Activated naive CD8-positive, alpha-beta T cell treated with anti-CD3 and anti-CD28 coated beads, Interleukin-2, amount 50 U/mL, for 24 hours (primary cell): Measurements from ENCODE around the gene EPC1.
A peak's percentile ranks its signal among the peaks of the same experiment; 100 is the strongest.

Experiments
- ATAC-seq: fragments of 150-1000 bp; cut with Tn5 transposase; one replicate; pipeline ENCODE4 v1.10.0; 2021
- DNase-seq: peaks from one replicate; pipeline ENCODE4 v3.0.0; 2021
- H3K27ac Mint-ChIP-seq: one replicate; pipeline ENCODE4 v1.8.0; 2021; ENCODE audit warnings: mild to moderate bottlenecking, mixed read lengths
- H3K27me3 Mint-ChIP-seq: one replicate; pipeline ENCODE4 v1.8.0; 2021; ENCODE audit warnings: mixed read lengths
- H3K36me3 Mint-ChIP-seq: one replicate; pipeline ENCODE4 v1.8.0; 2021; ENCODE audit warnings: low read depth, mixed read lengths
- H3K4me1 Mint-ChIP-seq: one replicate; pipeline ENCODE4 v1.8.0; 2021; ENCODE audit warnings: mixed read lengths
- H3K4me3 Mint-ChIP-seq: one replicate; pipeline ENCODE4 v1.8.0; 2021; ENCODE audit warnings: mild to moderate bottlenecking, moderate library complexity, mixed read lengths
- H3K9me3 Mint-ChIP-seq: one replicate; pipeline ENCODE4 v1.8.0; 2021; ENCODE audit warnings: mixed read lengths

The EPC1 gene

GRCh38 chr10:32308027-32308603, 38.8 kb downstream of the EPC1 start:
- no peak for DNase-seq

GRCh38 chr10:32307609-32308008, 39.3 kb downstream of the EPC1 start:
- H3K4me3 Mint-ChIP-seq: no peak overlapping the region
- H3K27me3 Mint-ChIP-seq: no peaks in the 10 kb centered on the region
- ATAC-seq: no peak
- peaks cover 30% of the 10 kb centered on the region for H3K36me3 Mint-ChIP-seq
- H3K4me1 Mint-ChIP-seq: peaks cover 54% of the 10 kb centered on the region
- no peaks in the 10 kb centered on the region for H3K9me3 Mint-ChIP-seq
- DNase-seq: no peak
- H3K27ac Mint-ChIP-seq: peak overlapping the region; percentile 68

More at GRCh38 chr10:32308027-32308603, 38.8 kb downstream of the EPC1 start:
- Mint-ChIP-seq H3K27me3 (no peaks in the 10 kb centered on the region), H3K36me3 (peaks cover 25% of the 10 kb centered on the region), H3K9me3 (no peaks in the 10 kb centered on the region), H3K27ac (peak overlapping the region; percentile 68), H3K4me1 (peaks cover 58% of the 10 kb centered on the region), H3K4me3 (peak overlapping the region; percentile 12)
- no peak for ATAC-seq

- no peak for DNase-seq
- peaks cover 39% of the 10 kb centered on the region for H3K36me3 Mint-ChIP-seq
- H3K4me1 Mint-ChIP-seq: peaks cover 55% of the 10 kb centered on the region
- peak overlapping the region; percentile 24 for H3K27ac Mint-ChIP-seq
- H3K4me3 Mint-ChIP-seq: peak overlapping the region; percentile 2
- no peaks in the 10 kb centered on the region for H3K9me3 Mint-ChIP-seq
- no peaks in the 10 kb centered on the region for H3K27me3 Mint-ChIP-seq
- ATAC-seq: no peak
These were observed 47.5 kb downstream of the EPC1 start for GRCh38 chr10:32299354-32299980.

GRCh38 chr10:32298075-32298812, 48.7 kb downstream of the EPC1 start:
- H3K27me3 Mint-ChIP-seq: no peaks in the 10 kb centered on the region
- H3K36me3 Mint-ChIP-seq: peaks cover 30% of the 10 kb centered on the region
- ATAC-seq (no peak), DNase-seq (no peak)
- H3K4me3 Mint-ChIP-seq: peak overlapping the region; percentile 23
- H3K27ac Mint-ChIP-seq: peak overlapping the region; percentile 67
- no peaks in the 10 kb centered on the region for H3K9me3 Mint-ChIP-seq
- H3K4me1 Mint-ChIP-seq: peaks cover 55% of the 10 kb centered on the region

- DNase-seq (no peak), ATAC-seq (no peak)
- Mint-ChIP-seq H3K36me3 (peaks cover 8% of the 10 kb centered on the region), H3K4me1 (peaks cover 41% of the 10 kb centered on the region), H3K9me3 (no peaks in the 10 kb centered on the region), H3K4me3 (no peak overlapping the region), H3K27me3 (no peaks in the 10 kb centered on the region), H3K27ac (peak overlapping the region; percentile 10)
These were observed 51.9 kb downstream of the EPC1 start for GRCh38 chr10:32295027-32295426.

- H3K4me3 Mint-ChIP-seq: no peak overlapping the region
- no peaks in the 10 kb centered on the region for H3K27me3 Mint-ChIP-seq
- no peak overlapping the region for H3K27ac Mint-ChIP-seq
- H3K9me3 Mint-ChIP-seq: no peaks in the 10 kb centered on the region
- DNase-seq: no peak
- ATAC-seq: no peak
- peaks cover 32% of the 10 kb centered on the region for H3K4me1 Mint-ChIP-seq
- H3K36me3 Mint-ChIP-seq: peaks cover 12% of the 10 kb centered on the region
These were observed 53.4 kb downstream of the EPC1 start for GRCh38 chr10:32293581-32293980.

- H3K36me3 Mint-ChIP-seq: peaks cover 35% of the 10 kb centered on the region
- H3K27me3 Mint-ChIP-seq: no peaks in the 10 kb centered on the region
- ATAC-seq: no peak
- no peak overlapping the region for H3K4me3 Mint-ChIP-seq
- no peaks in the 10 kb centered on the region for H3K9me3 Mint-ChIP-seq
- no peak for DNase-seq
- H3K4me1 Mint-ChIP-seq: peaks cover 6% of the 10 kb centered on the region
- no peak overlapping the region for H3K27ac Mint-ChIP-seq
These were observed 67.2 kb downstream of the EPC1 start for GRCh38 chr10:32279795-32280194.

- ATAC-seq: no peak
- DNase-seq: no peak
- H3K27me3 Mint-ChIP-seq: no peaks in the 10 kb centered on the region
These were observed 73.6 kb downstream of the EPC1 start for GRCh38 chr10:32273336-32273735.

GRCh38 chr10:32271617-32272016, 75.3 kb downstream of the EPC1 start:
- Mint-ChIP-seq H3K27me3 (no peaks in the 10 kb centered on the region), H3K36me3 (peaks cover 51% of the 10 kb centered on the region), H3K9me3 (no peaks in the 10 kb centered on the region), H3K4me3 (no peak overlapping the region), H3K4me1 (peaks cover 15% of the 10 kb centered on the region), H3K27ac (no peak overlapping the region)
- ATAC-seq: no peak
- DNase-seq: no peak

More at GRCh38 chr10:32273336-32273735, 73.6 kb downstream of the EPC1 start:
- Mint-ChIP-seq H3K36me3 (peaks cover 43% of the 10 kb centered on the region), H3K4me3 (no peak overlapping the region), H3K27ac (no peak overlapping the region), H3K4me1 (peaks cover 11% of the 10 kb centered on the region), H3K9me3 (no peaks in the 10 kb centered on the region)

GRCh38 chr10:32269343-32270100, 77.4 kb downstream of the EPC1 start:
- Mint-ChIP-seq H3K4me1 (peaks cover 15% of the 10 kb centered on the region), H3K27ac (peak overlapping the region; percentile 27), H3K27me3 (no peaks in the 10 kb centered on the region), H3K4me3 (no peak overlapping the region), H3K9me3 (no peaks in the 10 kb centered on the region), H3K36me3 (peaks cover 46% of the 10 kb centered on the region)
- ATAC-seq (no peak), DNase-seq (no peak)

- H3K9me3 Mint-ChIP-seq: no peaks in the 10 kb centered on the region
- no peak overlapping the region for H3K4me3 Mint-ChIP-seq
- peaks cover 15% of the 10 kb centered on the region for H3K4me1 Mint-ChIP-seq
- H3K36me3 Mint-ChIP-seq: peaks cover 44% of the 10 kb centered on the region
- no peak for ATAC-seq
- DNase-seq: no peak
- H3K27ac Mint-ChIP-seq: peak overlapping the region; percentile 12
- no peaks in the 10 kb centered on the region for H3K27me3 Mint-ChIP-seq
These were observed 78.2 kb downstream of the EPC1 start for GRCh38 chr10:32268788-32269187.

GRCh38 chr10:32266979-32267378, 80.0 kb downstream of the EPC1 start:
- H3K4me1 Mint-ChIP-seq: peaks cover 21% of the 10 kb centered on the region
- DNase-seq (no peak), ATAC-seq (no peak)
- H3K27ac Mint-ChIP-seq: no peak overlapping the region
- no peaks in the 10 kb centered on the region for H3K27me3 Mint-ChIP-seq
- no peaks in the 10 kb centered on the region for H3K9me3 Mint-ChIP-seq
- no peak overlapping the region for H3K4me3 Mint-ChIP-seq
- H3K36me3 Mint-ChIP-seq: peaks cover 39% of the 10 kb centered on the region

GRCh38 chr10:32266566-32266965, 80.4 kb downstream of the EPC1 start:
- H3K36me3 Mint-ChIP-seq: peaks cover 35% of the 10 kb centered on the region
- no peak overlapping the region for H3K27ac Mint-ChIP-seq
- no peaks in the 10 kb centered on the region for H3K27me3 Mint-ChIP-seq
- peaks cover 21% of the 10 kb centered on the region for H3K4me1 Mint-ChIP-seq
- ATAC-seq (no peak), DNase-seq (no peak)
- H3K4me3 Mint-ChIP-seq: no peak overlapping the region
- no peaks in the 10 kb centered on the region for H3K9me3 Mint-ChIP-seq

GRCh38 chr10:32265756-32266155, 81.2 kb downstream of the EPC1 start:
- ATAC-seq (no peak), DNase-seq (no peak)
- Mint-ChIP-seq H3K9me3 (no peaks in the 10 kb centered on the region), H3K27ac (no peak overlapping the region), H3K4me3 (no peak overlapping the region), H3K27me3 (no peaks in the 10 kb centered on the region), H3K4me1 (peaks cover 21% of the 10 kb centered on the region), H3K36me3 (peaks cover 30% of the 10 kb centered on the region)
